GM12872 (cell line): ENCODE measurements around the gene CADPS.

Experiments used
- CTCF ChIP-seq: IDR thresholded peaks from 3 replicates; pipeline ENCODE4 v1.5.1; 2011; ENCODE audit warnings: low read depth, mild to moderate bottlenecking, low read length, moderate library complexity; ENCODE audit not compliant: insufficient read depth

Gene CADPS

GRCh38 chr3:62824965-62825592, 50.1 kb downstream of the CADPS start:
- TF ChIP-seq CTCF: no peak

DNA sequence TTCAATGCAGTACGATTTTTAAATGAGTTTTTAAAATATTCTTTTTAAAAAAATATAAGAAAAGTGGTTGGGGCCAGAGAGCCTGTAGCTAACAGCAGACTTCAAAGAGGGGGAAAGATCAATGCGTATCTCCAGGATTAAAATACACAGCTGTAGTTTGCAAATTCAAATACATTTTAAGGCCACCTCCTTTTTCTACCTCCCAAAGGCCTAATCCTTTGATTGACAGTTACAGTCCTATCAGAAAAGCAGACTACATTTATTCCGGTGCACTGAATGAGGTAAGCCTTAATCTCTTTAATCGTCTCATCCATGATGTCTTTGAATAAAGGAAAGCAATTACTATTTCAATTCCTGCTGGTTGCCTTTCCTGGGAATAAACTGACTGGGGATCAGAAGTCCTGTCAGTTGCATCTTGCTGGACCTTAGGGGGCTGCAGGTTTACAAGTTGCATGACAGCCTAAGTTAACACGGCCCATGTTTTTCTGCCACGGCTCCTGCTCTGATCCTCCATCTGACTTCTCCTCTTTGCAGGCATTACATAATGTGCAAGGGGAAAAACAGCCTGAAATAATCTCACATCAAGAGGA, 51.7 kb downstream of the CADPS start:
- no peak for TF ChIP-seq CTCF

- no peak for TF ChIP-seq CTCF
Observed at GRCh38 chr3:62822905-62823304, 52.3 kb downstream of the CADPS start.

GRCh38 chr3:62818347-62818746, 56.9 kb downstream of the CADPS start:
- no peak for TF ChIP-seq CTCF

GRCh38 chr3:62817678-62818077, 57.5 kb downstream of the CADPS start:
- TF ChIP-seq CTCF: no peak

DNA sequence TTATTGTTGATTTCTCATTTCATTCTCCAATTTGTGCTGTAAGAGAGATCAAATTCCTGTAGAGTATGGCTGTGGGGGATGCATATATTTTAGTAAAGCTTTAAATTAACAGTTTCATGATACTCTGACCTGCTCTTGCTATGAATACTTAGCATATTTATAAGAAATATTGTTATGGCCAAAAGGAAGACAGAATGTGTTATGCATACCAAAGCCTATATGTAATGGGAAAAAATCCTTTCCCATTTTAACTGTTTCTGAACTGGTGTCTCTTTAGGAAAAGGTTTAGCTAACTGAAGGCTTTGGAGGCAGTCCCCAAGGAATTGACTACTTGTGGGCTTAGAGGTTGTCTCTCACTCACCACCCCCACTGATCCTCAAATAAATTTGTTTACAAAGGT, 59.2 kb downstream of the CADPS start:
- TF ChIP-seq CTCF: no peak

DNA sequence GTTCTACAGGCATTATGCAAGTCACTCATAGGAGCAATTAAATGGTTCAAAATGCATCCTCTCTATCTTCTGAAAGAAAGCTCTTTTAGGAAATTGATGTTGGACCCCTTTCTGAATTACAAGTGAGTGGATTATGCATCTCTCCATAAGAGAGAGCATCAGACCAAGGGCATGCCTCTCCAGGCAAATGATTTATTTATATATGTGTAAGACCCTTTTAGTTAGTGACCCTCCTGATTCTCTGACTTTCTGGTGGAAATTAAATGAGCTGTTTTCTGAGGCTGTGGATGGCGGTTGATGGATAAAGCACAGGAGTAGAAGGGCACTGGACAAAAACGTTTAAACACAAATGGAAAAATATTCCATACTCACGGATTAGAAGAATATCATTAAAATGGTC, 62.6 kb downstream of the CADPS start:
- TF ChIP-seq CTCF: no peak
